MM.1S (cell line): ENCODE data around the gene SCLY.

Experiments used
- DNase-seq: peaks from one replicate; pipeline ENCODE4 v3.0.0-alpha.2; 2015
- H2AFZ ChIP-seq: fragments of 300-600 bp; sonication (generic); 2 replicates; pipeline ENCODE4 v1.6.0; 2016; ENCODE audit warnings: antibody characterized with exemption, low read length
- H3F3A ChIP-seq: fragments of 300-600 bp; sonication (generic); 2 replicates; pipeline ENCODE4 v1.6.1; 2016; ENCODE audit warnings: mild to moderate bottlenecking, antibody characterized with exemption, low read length, moderate library complexity, mixed read lengths; ENCODE audit not compliant: insufficient read depth
- H3K27ac ChIP-seq: fragments of 300-600 bp; sonication (generic); 2 replicates; pipeline ENCODE4 v1.5.1; 2016; ENCODE audit warnings: mild to moderate bottlenecking, low read length
- H3K27me3 ChIP-seq: fragments of 300-600 bp; sonication (generic); replicated peaks from 2 replicates; pipeline ENCODE4 v1.6.0; 2016; ENCODE audit warnings: low read length; ENCODE audit not compliant: insufficient read depth
- H3K36me3 ChIP-seq: fragments of 300-600 bp; sonication (generic); replicated peaks from 2 replicates; pipeline ENCODE4 v1.6.1; 2016; ENCODE audit warnings: mild to moderate bottlenecking, low read length, mixed read lengths; ENCODE audit not compliant: insufficient read depth
- H3K4me1 ChIP-seq: fragments of 300-600 bp; sonication (generic); 2 replicates; pipeline ENCODE4 v1.6.1; 2016; ENCODE audit warnings: low read length, mixed read lengths
- H3K4me2 ChIP-seq: fragments of 300-600 bp; sonication (generic); 2 replicates; pipeline ENCODE4 v1.6.0; 2016; ENCODE audit warnings: low read depth, low read length
- H3K4me3 ChIP-seq: fragments of 300-600 bp; sonication (generic); 2 replicates; pipeline ENCODE4 v1.5.1; 2016; ENCODE audit warnings: low read length, mixed read lengths
- H3K79me2 ChIP-seq: fragments of 300-600 bp; sonication (generic); 2 replicates; pipeline ENCODE4 v1.6.1; 2016; ENCODE audit warnings: mixed run types, low read length, mixed read lengths
- H3K9ac ChIP-seq: fragments of 300-600 bp; sonication (generic); 2 replicates; pipeline ENCODE4 v1.6.1; 2016; ENCODE audit warnings: low read length, mixed read lengths
- H3K9me2 ChIP-seq: fragments of 300-600 bp; sonication (generic); replicated peaks from 2 replicates; pipeline ENCODE4 v1.6.1; 2016; ENCODE audit warnings: mild to moderate bottlenecking, low read length, mixed read lengths; ENCODE audit not compliant: insufficient read depth
- H3K9me3 ChIP-seq: fragments of 300-600 bp; sonication (generic); replicated peaks from 2 replicates; pipeline ENCODE4 v1.6.1; 2016; ENCODE audit warnings: mild to moderate bottlenecking, low read length, mixed read lengths; ENCODE audit not compliant: insufficient read depth
- H4K20me1 ChIP-seq: fragments of 300-600 bp; sonication (generic); 2 replicates; pipeline ENCODE4 v1.6.1; 2016; ENCODE audit warnings: mild to moderate bottlenecking, low read length, moderate library complexity, mixed read lengths; ENCODE audit not compliant: insufficient read depth
- EZH2 ChIP-seq: fragments of 300-600 bp; sonication (generic); optimal IDR thresholded peaks from 2 replicates; pipeline ENCODE3; 2017; ENCODE audit warnings: low read depth, mild to moderate bottlenecking, antibody characterized with exemption, low read length, mixed read lengths
- EZH2phosphoT487 ChIP-seq: fragments of 300-600 bp; sonication (generic); IDR thresholded peaks from 2 replicates; pipeline ENCODE4 v1.6.1; 2018; ENCODE audit warnings: antibody characterized with exemption, low read length
- TF ChIP-seq, protein P1 (sequence below): fragments of 300-600 bp; sonication (generic); IDR thresholded peaks from 2 replicates; pipeline ENCODE4 v1.5.1; 2016; ENCODE audit warnings: antibody characterized with exemption, low read length, mixed read lengths

The SCLY gene

DNA sequence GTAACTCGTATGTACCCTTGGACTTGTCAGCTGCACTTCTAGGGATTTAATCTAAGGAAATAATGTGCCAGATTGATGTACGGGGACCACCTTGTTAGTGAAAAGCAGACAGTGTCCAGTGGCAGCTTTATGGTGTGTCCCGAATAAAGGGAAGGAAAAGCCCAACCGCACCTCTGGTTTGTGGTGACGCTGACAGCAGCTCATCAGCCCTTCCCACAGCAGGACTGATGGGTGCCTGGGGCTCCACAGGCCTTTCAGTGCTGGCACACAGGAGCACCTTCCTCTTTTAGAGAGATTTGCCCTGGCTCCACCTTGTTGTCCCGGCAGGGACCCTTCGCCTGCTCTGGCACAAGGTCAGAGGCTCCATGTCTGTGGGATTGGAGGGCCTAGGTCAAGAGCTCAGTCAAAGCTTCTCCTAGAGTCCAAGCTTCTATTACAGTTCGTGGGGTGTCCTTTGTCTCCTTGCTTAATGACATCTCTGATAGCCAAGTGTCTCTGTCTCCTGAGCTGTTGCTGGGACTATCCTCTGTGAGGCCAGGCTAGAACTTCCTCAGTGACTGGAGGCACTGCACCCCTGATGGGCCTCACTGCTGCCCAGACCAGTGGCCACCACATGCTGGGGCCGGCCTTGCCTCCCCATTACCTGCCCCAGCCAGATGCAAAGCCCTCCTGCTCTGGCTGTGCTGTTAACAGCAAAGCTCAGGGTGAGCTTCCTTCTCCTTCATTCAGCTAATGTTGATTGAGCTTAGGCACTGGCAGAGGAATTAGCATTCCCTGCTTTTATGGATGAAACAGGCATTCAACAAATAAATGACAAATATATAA lies 33.0 kb upstream of the SCLY start:
- Histone ChIP-seq H3K36me3 (no peaks in the 10 kb centered on the region), H3K4me2 (no peak overlapping the region), H2AFZ (no peak overlapping the region), H3K27me3 (no peaks in the 10 kb centered on the region), H3F3A (no peaks in the 10 kb centered on the region), H3K9ac (no peak overlapping the region), H3K4me1 (0 out of 2 replicates have a peak, but pooled peaks cover 1% of the 10 kb centered on the region), H3K9me2 (no peaks in the 10 kb centered on the region), H3K27ac (no peak overlapping the region), H4K20me1 (no peaks in the 10 kb centered on the region), H3K9me3 (no peaks in the 10 kb centered on the region), H3K79me2 (no peaks in the 10 kb centered on the region), H3K4me3 (no peak overlapping the region)
- DNase-seq = no peak
- no peak for TF ChIP-seq EZH2phosphoT487

DNA sequence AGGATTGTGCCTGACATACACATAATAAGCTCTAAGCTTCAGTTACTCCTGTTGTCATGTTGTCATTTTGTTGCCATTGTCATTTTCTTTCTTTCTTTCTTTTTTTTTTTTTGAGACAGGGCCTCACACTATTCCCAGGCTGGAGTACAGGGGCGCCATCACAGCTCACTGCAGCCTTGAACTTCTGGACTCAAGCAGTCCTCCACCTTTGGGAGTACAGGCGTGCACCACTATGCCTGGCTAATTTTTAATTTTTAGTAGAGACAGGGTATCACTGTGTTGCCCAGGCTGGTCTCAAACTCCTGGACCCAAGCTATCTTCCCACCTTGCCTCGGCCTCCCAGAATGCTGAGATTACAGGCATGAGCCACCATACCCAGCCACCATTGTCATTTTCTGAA lies 30.9 kb upstream of the SCLY start:
- Histone ChIP-seq H3K4me3 (no peak overlapping the region), H4K20me1 (no peaks in the 10 kb centered on the region), H3K4me1 (peaks cover 10% of the 10 kb centered on the region; the same call in 1 of the 2 replicates), H3K36me3 (no peaks in the 10 kb centered on the region), H3K27me3 (no peaks in the 10 kb centered on the region), H3K79me2 (no peaks in the 10 kb centered on the region), H3K27ac (no peak overlapping the region), H3K9ac (no peak overlapping the region), H3K4me2 (no peak overlapping the region), H2AFZ (no peak overlapping the region), H3K9me3 (no peaks in the 10 kb centered on the region), H3F3A (peaks cover 4% of the 10 kb centered on the region; the same call in 1 of the 2 replicates), H3K9me2 (no peaks in the 10 kb centered on the region)
- TF ChIP-seq, protein P1, sequence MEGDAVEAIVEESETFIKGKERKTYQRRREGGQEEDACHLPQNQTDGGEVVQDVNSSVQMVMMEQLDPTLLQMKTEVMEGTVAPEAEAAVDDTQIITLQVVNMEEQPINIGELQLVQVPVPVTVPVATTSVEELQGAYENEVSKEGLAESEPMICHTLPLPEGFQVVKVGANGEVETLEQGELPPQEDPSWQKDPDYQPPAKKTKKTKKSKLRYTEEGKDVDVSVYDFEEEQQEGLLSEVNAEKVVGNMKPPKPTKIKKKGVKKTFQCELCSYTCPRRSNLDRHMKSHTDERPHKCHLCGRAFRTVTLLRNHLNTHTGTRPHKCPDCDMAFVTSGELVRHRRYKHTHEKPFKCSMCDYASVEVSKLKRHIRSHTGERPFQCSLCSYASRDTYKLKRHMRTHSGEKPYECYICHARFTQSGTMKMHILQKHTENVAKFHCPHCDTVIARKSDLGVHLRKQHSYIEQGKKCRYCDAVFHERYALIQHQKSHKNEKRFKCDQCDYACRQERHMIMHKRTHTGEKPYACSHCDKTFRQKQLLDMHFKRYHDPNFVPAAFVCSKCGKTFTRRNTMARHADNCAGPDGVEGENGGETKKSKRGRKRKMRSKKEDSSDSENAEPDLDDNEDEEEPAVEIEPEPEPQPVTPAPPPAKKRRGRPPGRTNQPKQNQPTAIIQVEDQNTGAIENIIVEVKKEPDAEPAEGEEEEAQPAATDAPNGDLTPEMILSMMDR = no peak
- TF ChIP-seq EZH2 (no peak), EZH2phosphoT487 (no peak)
- no peak for DNase-seq

DNA sequence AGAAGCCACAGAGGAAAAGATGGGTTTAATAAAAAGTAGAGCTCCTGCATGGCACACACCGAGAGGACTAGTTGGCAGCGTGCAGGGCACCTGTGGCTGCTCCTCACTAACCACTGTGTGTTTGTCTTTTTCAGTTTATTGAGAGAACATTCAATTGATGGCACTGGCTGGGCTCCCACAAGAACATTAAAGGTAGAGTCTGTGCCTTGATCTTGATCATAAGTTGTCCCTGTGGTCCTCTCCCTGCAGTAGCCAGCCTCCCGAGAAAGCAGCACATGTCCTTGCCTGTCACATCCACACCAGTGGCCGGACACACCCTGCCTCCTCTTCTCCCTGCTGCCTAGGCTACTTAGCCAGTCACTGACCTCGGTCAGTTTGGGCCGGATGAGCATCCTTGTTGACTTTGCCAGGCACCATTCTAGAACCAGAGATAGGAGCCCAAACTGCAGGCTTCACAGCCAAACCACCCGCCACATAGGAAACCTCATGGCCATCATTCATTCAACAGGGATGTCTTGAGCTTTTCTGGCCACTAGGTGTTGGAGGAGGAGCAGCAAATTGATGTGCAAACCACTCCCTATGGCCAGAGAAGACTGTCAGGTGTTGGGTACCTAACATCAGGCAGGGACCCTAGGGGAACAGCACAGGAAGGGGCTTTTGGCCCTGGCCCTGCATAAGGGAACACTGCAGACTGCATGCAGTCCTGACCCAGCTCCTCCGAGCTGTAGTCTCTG lies 30.2 kb upstream of the SCLY start:
- Histone ChIP-seq H3K4me3 (no peak overlapping the region), H3K9ac (no peak overlapping the region), H2AFZ (no peak overlapping the region), H3F3A (peaks cover 4% of the 10 kb centered on the region; the same call in 1 of the 2 replicates), H3K36me3 (no peaks in the 10 kb centered on the region), H3K9me2 (no peaks in the 10 kb centered on the region), H3K27ac (no peak overlapping the region), H3K27me3 (no peaks in the 10 kb centered on the region), H4K20me1 (no peaks in the 10 kb centered on the region), H3K4me1 (peaks cover 10% of the 10 kb centered on the region; the same call in 1 of the 2 replicates), H3K4me2 (no peak overlapping the region), H3K9me3 (no peaks in the 10 kb centered on the region), H3K79me2 (no peaks in the 10 kb centered on the region)
- no peak for DNase-seq
- TF ChIP-seq EZH2phosphoT487 (no peak), EZH2 (no peak)
- TF ChIP-seq, protein P1 = no peak
